ENCODE results near the gene DOCK6. TPM values are rescaled to one million over a fixed set of nuclear protein-coding genes. Genes with fewer than 3 reads are reported as not detected.

The DOCK6 gene
- total RNA-seq, 2 experiments from 2014 or later, result 24.1 to 74.6 TPM

GRCh38 chr19:11252665-11253355 is 9.5 kb downstream of the DOCK6 start:
- CTCF ChIA-PET (ENCODE audit: unreplicated experiment), result no interaction called here
- Histone ChIP-seq H3K9me3 (ENCODE audit: low read length) (no peaks in the 10 kb centered on the region), H3K4me3 (ENCODE audit: low read depth, low read length, poor library complexity, severe bottlenecking) (no peak overlapping the region), H2AFZ (ENCODE audit: low read length) (no peak overlapping the region), H4K20me1 (ENCODE audit: insufficient read depth, low read length) (no peaks in the 10 kb centered on the region), H3K4me1 (ENCODE audit: insufficient read depth, low read length, poor library complexity, severe bottlenecking) (no peaks in the 10 kb centered on the region), H3K36me3 (ENCODE audit: insufficient read depth, low read length) (peaks cover 7% of the 10 kb centered on the region), H3K4me2 (ENCODE audit: low read length) (no peak overlapping the region), H3K27ac (ENCODE audit: low read depth, low read length, poor library complexity, severe bottlenecking) (no peak overlapping the region), H3K9me2 (ENCODE audit: insufficient read depth, low read length) (no peaks in the 10 kb centered on the region), H3K79me2 (ENCODE audit: insufficient read depth, low read depth, low read length) (no peaks in the 10 kb centered on the region)
- no TSS peak for BruUV-seq (replicated peaks)
- DNase-seq (ENCODE audit: low spot score), result no peak
- TF ChIP-seq CTCF (conservative IDR thresholded peaks at IDR 0.05; ENCODE audit: low read length), result no peak
- no peak for TF ChIP-seq EZH2phosphoT487 (IDR thresholded peaks at IDR 0.05; ENCODE audit: borderline replicate concordance, low read depth, low read length)
- intact Hi-C loops (cut with micrococcal nuclease; ENCODE audit: unreplicated experiment), result no loop called here
- POLR2A ChIA-PET, result no interaction called here

- no peaks in the 10 kb centered on the region for H3K9me3 ChIP-seq (ENCODE audit: low read length)
- DNase-seq (ENCODE audit: low spot score), result no peak
- no peak overlapping the region for H2AFZ ChIP-seq (ENCODE audit: low read length)
- no peak overlapping the region for H3K4me3 ChIP-seq (ENCODE audit: low read depth, low read length, poor library complexity, severe bottlenecking)
- no peak overlapping the region for H3K4me2 ChIP-seq (ENCODE audit: low read length)
- no TSS peak for BruUV-seq (replicated peaks)
- no peaks in the 10 kb centered on the region for H3K4me1 ChIP-seq (ENCODE audit: insufficient read depth, low read length, poor library complexity, severe bottlenecking)
- no peaks in the 10 kb centered on the region for H4K20me1 ChIP-seq (ENCODE audit: insufficient read depth, low read length)
- TF ChIP-seq CTCF (conservative IDR thresholded peaks at IDR 0.05; ENCODE audit: low read length) (no peak), EZH2phosphoT487 (IDR thresholded peaks at IDR 0.05; ENCODE audit: borderline replicate concordance, low read depth, low read length) (no peak)
- H3K79me2 ChIP-seq (ENCODE audit: insufficient read depth, low read depth, low read length), result no peaks in the 10 kb centered on the region
- peaks cover 12% of the 10 kb centered on the region for H3K36me3 ChIP-seq (ENCODE audit: insufficient read depth, low read length)
- ChIA-PET CTCF (ENCODE audit: unreplicated experiment) (no interaction called here), POLR2A (no interaction called here)
- no peaks in the 10 kb centered on the region for H3K9me2 ChIP-seq (ENCODE audit: insufficient read depth, low read length)
- H3K27ac ChIP-seq (ENCODE audit: low read depth, low read length, poor library complexity, severe bottlenecking), result no peak overlapping the region
- intact Hi-C loops (cut with micrococcal nuclease; ENCODE audit: unreplicated experiment), result no loop called here
Measured at GRCh38 chr19:11251650-11252314, 10.5 kb downstream of the DOCK6 start.

- no peaks in the 10 kb centered on the region for H3K79me2 ChIP-seq (ENCODE audit: insufficient read depth, low read depth, low read length)
- no peak overlapping the region for H3K4me3 ChIP-seq (ENCODE audit: low read depth, low read length, poor library complexity, severe bottlenecking)
- no peak overlapping the region for H3K4me2 ChIP-seq (ENCODE audit: low read length)
- no peaks in the 10 kb centered on the region for H3K4me1 ChIP-seq (ENCODE audit: insufficient read depth, low read length, poor library complexity, severe bottlenecking)
- intact Hi-C loops (cut with micrococcal nuclease; ENCODE audit: unreplicated experiment), result no loop called here
- POLR2A ChIA-PET, result no interaction called here
- no peak for TF ChIP-seq CTCF (conservative IDR thresholded peaks at IDR 0.05; ENCODE audit: low read length)
- TF ChIP-seq EZH2phosphoT487 (IDR thresholded peaks at IDR 0.05; ENCODE audit: borderline replicate concordance, low read depth, low read length), result no peak
- no peak overlapping the region for H2AFZ ChIP-seq (ENCODE audit: low read length)
- DNase-seq (ENCODE audit: low spot score), result no peak
- H3K36me3 ChIP-seq (ENCODE audit: insufficient read depth, low read length), result peaks cover 12% of the 10 kb centered on the region
- no peaks in the 10 kb centered on the region for H3K9me2 ChIP-seq (ENCODE audit: insufficient read depth, low read length)
- H4K20me1 ChIP-seq (ENCODE audit: insufficient read depth, low read length), result no peaks in the 10 kb centered on the region
- no TSS peak for BruUV-seq (replicated peaks)
- CTCF ChIA-PET (ENCODE audit: unreplicated experiment), result no interaction called here
- H3K27ac ChIP-seq (ENCODE audit: low read depth, low read length, poor library complexity, severe bottlenecking), result no peak overlapping the region
- no peaks in the 10 kb centered on the region for H3K9me3 ChIP-seq (ENCODE audit: low read length)
Measured at GRCh38 chr19:11251217-11251616, 11.1 kb downstream of the DOCK6 start.
